ENCODE measurements around the gene CDH22.

- no peak for TF ChIP-seq EZH2 (IDR thresholded peaks at IDR 0.05; ENCODE audit: borderline replicate concordance, low read depth, low read length, severe bottlenecking)
- TF ChIP-seq, protein P1, sequence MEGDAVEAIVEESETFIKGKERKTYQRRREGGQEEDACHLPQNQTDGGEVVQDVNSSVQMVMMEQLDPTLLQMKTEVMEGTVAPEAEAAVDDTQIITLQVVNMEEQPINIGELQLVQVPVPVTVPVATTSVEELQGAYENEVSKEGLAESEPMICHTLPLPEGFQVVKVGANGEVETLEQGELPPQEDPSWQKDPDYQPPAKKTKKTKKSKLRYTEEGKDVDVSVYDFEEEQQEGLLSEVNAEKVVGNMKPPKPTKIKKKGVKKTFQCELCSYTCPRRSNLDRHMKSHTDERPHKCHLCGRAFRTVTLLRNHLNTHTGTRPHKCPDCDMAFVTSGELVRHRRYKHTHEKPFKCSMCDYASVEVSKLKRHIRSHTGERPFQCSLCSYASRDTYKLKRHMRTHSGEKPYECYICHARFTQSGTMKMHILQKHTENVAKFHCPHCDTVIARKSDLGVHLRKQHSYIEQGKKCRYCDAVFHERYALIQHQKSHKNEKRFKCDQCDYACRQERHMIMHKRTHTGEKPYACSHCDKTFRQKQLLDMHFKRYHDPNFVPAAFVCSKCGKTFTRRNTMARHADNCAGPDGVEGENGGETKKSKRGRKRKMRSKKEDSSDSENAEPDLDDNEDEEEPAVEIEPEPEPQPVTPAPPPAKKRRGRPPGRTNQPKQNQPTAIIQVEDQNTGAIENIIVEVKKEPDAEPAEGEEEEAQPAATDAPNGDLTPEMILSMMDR (IDR thresholded peaks at IDR 0.05; ENCODE audit: borderline replicate concordance, extremely low read depth, low read length, poor library complexity, severe bottlenecking) = no peak
These were observed 30.7 kb upstream of the CDH22 start for GRCh38 chr20:46339037-46339436.

Measured in DND-41 (cell line).